ENCODE data around the gene PEAK1. TPM values are rescaled to one million over a fixed set of nuclear protein-coding genes. Genes with fewer than 3 reads are reported as not detected.

The PEAK1 gene
- total RNA-seq, 2 experiments from 2014 or later = 9.2 to 11.0 TPM

DNA sequence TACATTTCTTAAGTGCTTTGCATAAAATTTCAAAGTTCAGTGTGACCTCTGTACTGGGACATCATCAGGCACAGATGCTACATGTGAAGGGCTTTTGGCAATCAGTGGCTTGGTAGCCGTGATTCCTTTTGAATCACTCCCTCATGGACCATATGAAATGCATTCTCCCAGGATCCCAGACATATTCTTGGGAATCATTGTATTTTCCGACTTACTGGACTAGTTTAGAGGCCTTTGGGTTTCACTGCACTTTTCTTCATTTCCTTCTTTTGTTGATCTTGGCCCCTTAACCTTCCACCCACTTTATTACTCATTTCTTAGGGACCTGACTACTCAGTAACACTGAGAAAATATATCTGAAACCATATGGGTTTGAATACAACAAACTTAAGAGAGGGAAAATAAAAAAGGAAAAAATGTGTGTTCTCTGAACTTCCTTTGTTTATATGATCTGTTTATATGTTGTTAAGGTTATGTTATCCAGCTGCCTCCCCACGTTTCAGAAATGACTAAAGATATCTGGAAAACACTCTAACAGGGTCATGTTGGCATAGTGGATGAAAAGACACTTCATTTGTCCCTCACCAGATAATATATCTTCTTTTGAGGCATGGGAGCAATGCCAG, 35.9 kb upstream of the PEAK1 start:
- Histone ChIP-seq H3K27ac (ENCODE audit: low read depth in 1 of 2, low read length in 2 of 2) (no peak overlapping the region), H3K4me3 (ENCODE audit: low read length) (no peak overlapping the region), H3K4me1 (ENCODE audit: insufficient read depth, low read length) (peaks cover 15% of the 10 kb centered on the region), H3K36me3 (ENCODE audit: insufficient read depth, low read length) (peaks cover 22% of the 10 kb centered on the region), H3K9me3 (ENCODE audit: control insufficient read depth in 1 of 2, insufficient read depth in 1 of 2, low read length in 2 of 2) (no peaks in the 10 kb centered on the region), H3K27me3 (ENCODE audit: control insufficient read depth in 1 of 2, insufficient read depth in 2 of 2, low read length in 2 of 2) (no peaks in the 10 kb centered on the region)
- POLR2A ChIA-PET = no interaction called here
- DNase-seq (no peak), ATAC-seq (ENCODE audit: poor library complexity) (no peak)
- CTCF ChIA-PET = no interaction called here
- Mint-ChIP-seq H3K4me3 (no peak overlapping the region), H3K27ac (no peak overlapping the region), H3K27me3 (no peaks in the 10 kb centered on the region), H3K36me3 (ENCODE audit: low read depth) (peaks cover 7% of the 10 kb centered on the region), H3K9me3 (no peaks in the 10 kb centered on the region), H3K4me1 (ENCODE audit: low read depth) (peaks cover 47% of the 10 kb centered on the region)
- TF ChIP-seq, protein P1, sequence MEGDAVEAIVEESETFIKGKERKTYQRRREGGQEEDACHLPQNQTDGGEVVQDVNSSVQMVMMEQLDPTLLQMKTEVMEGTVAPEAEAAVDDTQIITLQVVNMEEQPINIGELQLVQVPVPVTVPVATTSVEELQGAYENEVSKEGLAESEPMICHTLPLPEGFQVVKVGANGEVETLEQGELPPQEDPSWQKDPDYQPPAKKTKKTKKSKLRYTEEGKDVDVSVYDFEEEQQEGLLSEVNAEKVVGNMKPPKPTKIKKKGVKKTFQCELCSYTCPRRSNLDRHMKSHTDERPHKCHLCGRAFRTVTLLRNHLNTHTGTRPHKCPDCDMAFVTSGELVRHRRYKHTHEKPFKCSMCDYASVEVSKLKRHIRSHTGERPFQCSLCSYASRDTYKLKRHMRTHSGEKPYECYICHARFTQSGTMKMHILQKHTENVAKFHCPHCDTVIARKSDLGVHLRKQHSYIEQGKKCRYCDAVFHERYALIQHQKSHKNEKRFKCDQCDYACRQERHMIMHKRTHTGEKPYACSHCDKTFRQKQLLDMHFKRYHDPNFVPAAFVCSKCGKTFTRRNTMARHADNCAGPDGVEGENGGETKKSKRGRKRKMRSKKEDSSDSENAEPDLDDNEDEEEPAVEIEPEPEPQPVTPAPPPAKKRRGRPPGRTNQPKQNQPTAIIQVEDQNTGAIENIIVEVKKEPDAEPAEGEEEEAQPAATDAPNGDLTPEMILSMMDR (IDR thresholded peaks at IDR 0.05) = no peak
- intact Hi-C loops (cut with DNase I, micrococcal nuclease) = no loop called here

DNA sequence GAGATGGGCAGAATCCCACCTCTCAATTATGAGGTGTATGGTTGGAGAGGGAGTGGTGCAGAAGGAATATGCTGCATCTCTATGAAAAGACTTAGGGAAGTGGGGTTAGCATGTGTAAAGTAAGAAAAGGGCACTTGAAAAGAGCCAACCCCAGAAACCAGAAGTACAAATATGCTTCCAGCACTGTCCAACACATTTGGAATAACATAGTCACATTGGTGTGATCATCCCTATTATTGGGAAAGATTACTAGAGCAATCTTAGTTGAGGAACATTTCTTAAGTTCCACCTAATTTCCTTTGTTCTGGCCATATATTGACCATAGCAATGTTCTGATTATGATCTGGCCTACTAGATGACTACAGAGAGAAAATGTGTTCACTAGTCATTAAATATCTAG, 35.0 kb upstream of the PEAK1 start:
- H3K27me3 ChIP-seq (ENCODE audit: control insufficient read depth in 1 of 2, insufficient read depth in 2 of 2, low read length in 2 of 2) = no peaks in the 10 kb centered on the region
- ChIA-PET CTCF (interaction anchor here (0.6 kb wide), 1 partner anchor 47 kb away, joined by 3 read pairs; no protein-coding TSS in a partner anchor), POLR2A (no interaction called here)
- peaks cover 15% of the 10 kb centered on the region for H3K4me1 ChIP-seq (ENCODE audit: insufficient read depth, low read length)
- intact Hi-C loops (cut with DNase I, micrococcal nuclease) = no loop called here
- H3K36me3 Mint-ChIP-seq (ENCODE audit: low read depth) = peaks cover 7% of the 10 kb centered on the region
- DNase-seq = no peak
- H3K27ac Mint-ChIP-seq = no peak overlapping the region
- no peaks in the 10 kb centered on the region for H3K9me3 Mint-ChIP-seq
- H3K36me3 ChIP-seq (ENCODE audit: insufficient read depth, low read length) = peaks cover 15% of the 10 kb centered on the region
- ATAC-seq (ENCODE audit: poor library complexity) = no peak
- TF ChIP-seq, protein P1 (IDR thresholded peaks at IDR 0.05) = no peak
- no peaks in the 10 kb centered on the region for H3K27me3 Mint-ChIP-seq
- H3K4me3 Mint-ChIP-seq = no peak overlapping the region
- peaks cover 47% of the 10 kb centered on the region for H3K4me1 Mint-ChIP-seq (ENCODE audit: low read depth)
- H3K4me3 ChIP-seq (ENCODE audit: low read length) = no peak overlapping the region
- no peak overlapping the region for H3K27ac ChIP-seq (ENCODE audit: low read depth in 1 of 2, low read length in 2 of 2)
- H3K9me3 ChIP-seq (ENCODE audit: control insufficient read depth in 1 of 2, insufficient read depth in 1 of 2, low read length in 2 of 2) = no peaks in the 10 kb centered on the region

DNA sequence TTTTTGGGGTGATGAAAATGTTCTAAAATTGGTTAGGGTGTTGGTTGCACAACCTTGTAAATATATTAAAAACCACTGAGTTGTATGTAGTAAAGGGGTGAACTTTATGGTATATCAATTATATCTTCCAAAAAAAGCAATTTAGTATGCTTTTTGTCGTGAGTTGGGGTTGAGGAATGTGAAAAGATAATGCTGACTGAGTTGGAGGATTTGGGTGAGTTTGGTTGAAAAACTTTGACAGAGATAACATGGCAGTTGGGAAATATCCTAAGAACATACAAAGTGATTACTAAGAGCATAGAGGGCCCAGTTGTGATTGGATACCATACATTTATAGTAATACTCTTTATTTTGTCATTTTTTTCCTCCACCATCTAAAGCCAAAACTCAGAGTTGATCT, 34.4 kb upstream of the PEAK1 start:
- TF ChIP-seq, protein P1 (IDR thresholded peaks at IDR 0.05) = no peak
- Mint-ChIP-seq H3K9me3 (no peaks in the 10 kb centered on the region), H3K27me3 (no peaks in the 10 kb centered on the region), H3K4me1 (ENCODE audit: low read depth) (peaks cover 47% of the 10 kb centered on the region), H3K4me3 (no peak overlapping the region), H3K36me3 (ENCODE audit: low read depth) (peaks cover 13% of the 10 kb centered on the region), H3K27ac (no peak overlapping the region)
- H3K9me3 ChIP-seq (ENCODE audit: control insufficient read depth in 1 of 2, insufficient read depth in 1 of 2, low read length in 2 of 2) = no peaks in the 10 kb centered on the region
- H3K36me3 ChIP-seq (ENCODE audit: insufficient read depth, low read length) = peaks cover 13% of the 10 kb centered on the region
- no peak overlapping the region for H3K4me3 ChIP-seq (ENCODE audit: low read length)
- intact Hi-C loops (cut with DNase I, micrococcal nuclease) = no loop called here
- ChIA-PET POLR2A (no interaction called here), CTCF (interaction anchor here (0.6 kb wide), 1 partner anchor 46 kb away, joined by 3 read pairs; no protein-coding TSS in a partner anchor)
- DNase-seq (no peak), ATAC-seq (ENCODE audit: poor library complexity) (no peak)
- H3K27me3 ChIP-seq (ENCODE audit: control insufficient read depth in 1 of 2, insufficient read depth in 2 of 2, low read length in 2 of 2) = no peaks in the 10 kb centered on the region
- H3K27ac ChIP-seq (ENCODE audit: low read depth in 1 of 2, low read length in 2 of 2) = no peak overlapping the region
- H3K4me1 ChIP-seq (ENCODE audit: insufficient read depth, low read length) = peaks cover 15% of the 10 kb centered on the region

All from CD4-positive, alpha-beta T cell (primary cell).